DOHH2 (cell line): ENCODE data around the gene CA9.

Experiments
- H3F3A ChIP-seq: fragments of 200-600 bp; sonication (generic), shearing (Covaris generic); 2 replicates; pipeline ENCODE4 v1.6.0; 2016; ENCODE audit warnings: antibody characterized with exemption, mild to moderate bottlenecking; ENCODE audit not compliant: control insufficient read depth, insufficient read depth
- H3K27ac ChIP-seq: fragments of 200-600 bp; sonication (generic); 2 replicates; pipeline ENCODE4 v1.5.1; 2014; ENCODE audit warnings: low read depth, mild to moderate bottlenecking, low read length, moderate library complexity
- H3K27me3 ChIP-seq: fragments of 200-600 bp; sonication (generic); 2 replicates; pipeline ENCODE4 v1.6.1; 2014; ENCODE audit warnings: mild to moderate bottlenecking, low read length, mixed read lengths; ENCODE audit not compliant: control insufficient read depth
- H3K36me3 ChIP-seq: fragments of 200-600 bp; sonication (generic); 2 replicates; pipeline ENCODE4 v1.6.1; 2014; ENCODE audit warnings: mild to moderate bottlenecking, low read length, moderate library complexity, mixed read lengths; ENCODE audit not compliant: control insufficient read depth
- H3K4me1 ChIP-seq: fragments of 200-600 bp; sonication (generic); 2 replicates; pipeline ENCODE4 v1.6.1; 2014; ENCODE audit warnings: mild to moderate bottlenecking, low read length, mixed read lengths; ENCODE audit not compliant: control insufficient read depth
- H3K4me2 ChIP-seq: fragments of 200-600 bp; sonication (generic); 2 replicates; pipeline ENCODE4 v1.6.0; 2014; ENCODE audit warnings: mild to moderate bottlenecking, low read length, moderate library complexity
- H3K4me3 ChIP-seq: fragments of 200-600 bp; sonication (generic); 2 replicates; pipeline ENCODE4 v1.5.1; 2014; ENCODE audit warnings: mild to moderate bottlenecking, low read length, mixed read lengths
- H3K79me2 ChIP-seq: fragments of 200-600 bp; sonication (generic); 2 replicates; pipeline ENCODE4 v1.6.1; 2014; ENCODE audit warnings: mild to moderate bottlenecking, low read length, mixed read lengths; ENCODE audit not compliant: control insufficient read depth
- H3K9me2 ChIP-seq: fragments of 200-600 bp; sonication (generic); replicated peaks from 2 replicates; pipeline ENCODE4 v1.6.1; 2014; ENCODE audit warnings: mild to moderate bottlenecking, low read length, mixed read lengths; ENCODE audit not compliant: control insufficient read depth
- H3K9me3 ChIP-seq: fragments of 200-600 bp; sonication (generic); 2 replicates; pipeline ENCODE4 v1.6.1; 2014; ENCODE audit warnings: antibody characterized with exemption, low read length, mixed read lengths; ENCODE audit not compliant: control insufficient read depth, insufficient read depth
- H4K20me1 ChIP-seq: fragments of 200-600 bp; sonication (generic); 2 replicates; pipeline ENCODE4 v1.6.0; 2014; ENCODE audit warnings: low read depth, mild to moderate bottlenecking, antibody characterized with exemption, low read length, moderate library complexity; ENCODE audit not compliant: control insufficient read depth, insufficient read depth
- CTCF ChIP-seq: fragments of 200-600 bp; sonication (generic); IDR thresholded peaks from one replicate; pipeline ENCODE4 v1.5.1; 2014; ENCODE audit warnings: antibody characterized with exemption, mild to moderate bottlenecking, low read depth, low read length; ENCODE audit not compliant: poor library complexity, severe bottlenecking
- EZH2phosphoT487 ChIP-seq: fragments of 200-600 bp; sonication (generic); IDR thresholded peaks from 2 replicates; pipeline ENCODE4 v1.6.1; 2017; ENCODE audit warnings: borderline replicate concordance, mild to moderate bottlenecking, antibody characterized with exemption, low read length, moderate library complexity, mixed read lengths

CA9 gene

GRCh38 chr9:35664531-35665470, 8.9 kb upstream of the CA9 start, which contains the start of gene ARHGEF39:
TSS of gene ARHGEF39 (minus strand) at chr9:35665195. CDS start at chr9:35665169, 26 bp downstream.
- Histone ChIP-seq H3K4me3 (peak within 1 kb of the TSS; percentile 83), H3K4me1 (peaks cover 55% of the 10 kb centered on the region), H3K27ac (peak within 1 kb of the TSS; percentile 70)

GRCh38 chr9:35665471-35665818, 8.3 kb upstream of the CA9 start:
- peaks cover 7% of the 10 kb centered on the region for H3F3A ChIP-seq
- no peaks in the 10 kb centered on the region for H3K9me2 ChIP-seq
- peaks cover 49% of the 10 kb centered on the region for H3K4me1 ChIP-seq
- H3K36me3 ChIP-seq = peaks cover 43% of the 10 kb centered on the region
- TF ChIP-seq EZH2phosphoT487 = no peak
- TF ChIP-seq CTCF = no peak
- H3K79me2 ChIP-seq = peaks cover 32% of the 10 kb centered on the region
- H3K4me2 ChIP-seq = peak overlapping the region; percentile 89
- H3K27ac ChIP-seq = peak overlapping the region; percentile 70
- H3K9me3 ChIP-seq = no peaks in the 10 kb centered on the region
- no peaks in the 10 kb centered on the region for H3K27me3 ChIP-seq
- no peaks in the 10 kb centered on the region for H4K20me1 ChIP-seq
- peak overlapping the region; percentile 83 for H3K4me3 ChIP-seq

More at GRCh38 chr9:35664531-35665470, 8.9 kb upstream of the CA9 start, which contains the start of gene ARHGEF39:
- Histone ChIP-seq H3K36me3 (peaks cover 48% of the 10 kb centered on the region), H3K4me2 (peak within 1 kb of the TSS; percentile 89), H3K79me2 (peaks cover 35% of the 10 kb centered on the region), H3K9me2 (no peaks in the 10 kb centered on the region), H4K20me1 (no peaks in the 10 kb centered on the region), H3K9me3 (no peaks in the 10 kb centered on the region), H3F3A (peaks cover 7% of the 10 kb centered on the region), H3K27me3 (no peaks in the 10 kb centered on the region)
- TF ChIP-seq CTCF (peak; percentile 56), EZH2phosphoT487 (no peak)

GRCh38 chr9:35666045-35666444, 7.7 kb upstream of the CA9 start:
- Histone ChIP-seq H3K9me3 (no peaks in the 10 kb centered on the region), H3K4me3 (no peak overlapping the region), H3K4me1 (peaks cover 43% of the 10 kb centered on the region), H3K4me2 (no peak overlapping the region), H3K9me2 (no peaks in the 10 kb centered on the region), H3K27me3 (no peaks in the 10 kb centered on the region), H4K20me1 (no peaks in the 10 kb centered on the region), H3F3A (peaks cover 7% of the 10 kb centered on the region), H3K79me2 (peaks cover 32% of the 10 kb centered on the region), H3K27ac (no peak overlapping the region), H3K36me3 (peaks cover 37% of the 10 kb centered on the region)
- TF ChIP-seq EZH2phosphoT487 = no peak
- TF ChIP-seq CTCF = no peak
